GM19238 (cell line): ENCODE measurements around the gene CAMK2N2.
A peak's percentile ranks its signal among the peaks of the same experiment; 100 is the strongest.

Source experiments
- DNase-seq: peaks from one replicate; pipeline ENCODE4 v3.0.0; 2011; ENCODE audit warnings: low spot score; ENCODE audit not compliant: insufficient read length

The CAMK2N2 gene

GRCh38 chr3:184240384-184241140 lies 20.8 kb downstream of the CAMK2N2 start:
- no peak for DNase-seq

GRCh38 chr3:184239708-184240107 lies 21.6 kb downstream of the CAMK2N2 start:
- no peak for DNase-seq

GRCh38 chr3:184239221-184239620 lies 22.1 kb downstream of the CAMK2N2 start:
- no peak for DNase-seq

GRCh38 chr3:184238246-184238818 lies 23.0 kb downstream of the CAMK2N2 start:
- no peak for DNase-seq

- no peak for DNase-seq
These were observed 23.5 kb downstream of the CAMK2N2 start for GRCh38 chr3:184237807-184238206.

- DNase-seq: no peak
These were observed 24.1 kb downstream of the CAMK2N2 start for GRCh38 chr3:184237211-184237610.

GRCh38 chr3:184236636-184237035 lies 24.7 kb downstream of the CAMK2N2 start:
- no peak for DNase-seq

- DNase-seq: no peak
These were observed 25.3 kb downstream of the CAMK2N2 start for GRCh38 chr3:184236033-184236410.

- DNase-seq: no peak
These were observed 25.8 kb downstream of the CAMK2N2 start for GRCh38 chr3:184235381-184236032.

- no peak for DNase-seq
These were observed 26.5 kb downstream of the CAMK2N2 start for GRCh38 chr3:184234671-184235380.

- no peak for DNase-seq
These were observed 27.1 kb downstream of the CAMK2N2 start for GRCh38 chr3:184234224-184234623.

GRCh38 chr3:184233127-184233843 lies 28.1 kb downstream of the CAMK2N2 start:
- DNase-seq: no peak

GRCh38 chr3:184231671-184232070 lies 29.7 kb downstream of the CAMK2N2 start:
- no peak for DNase-seq

GRCh38 chr3:184230603-184231528 lies 30.5 kb downstream of the CAMK2N2 start:
- DNase-seq: no peak

GRCh38 chr3:184230081-184230602 lies 31.2 kb downstream of the CAMK2N2 start:
- DNase-seq: peak; percentile 58

GRCh38 chr3:184229394-184230080 lies 31.8 kb downstream of the CAMK2N2 start, which contains the start of gene VWA5B2:
VWA5B2 (plus strand) TSS chr3:184229585; CDS start chr3:184230529, 944 bp downstream.
- peak; percentile 93 for DNase-seq

- DNase-seq: no peak
These were observed 32.8 kb downstream of the CAMK2N2 start for GRCh38 chr3:184228376-184229137.

GRCh38 chr3:184227481-184227935 lies 33.8 kb downstream of the CAMK2N2 start:
- DNase-seq: peak; percentile 69
